DND-41 (cell line): ENCODE results near the gene SFSWAP.

Experiments used
- EZH2 ChIP-seq: IDR thresholded peaks from 3 replicates; pipeline ENCODE4 v1.6.1; 2012; ENCODE audit warnings: borderline replicate concordance, low read depth, mild to moderate bottlenecking, moderate library complexity, low read length, inconsistent platforms; ENCODE audit not compliant: severe bottlenecking
- TF ChIP-seq, protein P1 (sequence below): IDR thresholded peaks from 2 replicates; pipeline ENCODE4 v1.5.1; 2012; ENCODE audit warnings: borderline replicate concordance, low read length, moderate library complexity, mild to moderate bottlenecking; ENCODE audit not compliant: poor library complexity, severe bottlenecking; ENCODE audit errors: extremely low read depth

DNA sequence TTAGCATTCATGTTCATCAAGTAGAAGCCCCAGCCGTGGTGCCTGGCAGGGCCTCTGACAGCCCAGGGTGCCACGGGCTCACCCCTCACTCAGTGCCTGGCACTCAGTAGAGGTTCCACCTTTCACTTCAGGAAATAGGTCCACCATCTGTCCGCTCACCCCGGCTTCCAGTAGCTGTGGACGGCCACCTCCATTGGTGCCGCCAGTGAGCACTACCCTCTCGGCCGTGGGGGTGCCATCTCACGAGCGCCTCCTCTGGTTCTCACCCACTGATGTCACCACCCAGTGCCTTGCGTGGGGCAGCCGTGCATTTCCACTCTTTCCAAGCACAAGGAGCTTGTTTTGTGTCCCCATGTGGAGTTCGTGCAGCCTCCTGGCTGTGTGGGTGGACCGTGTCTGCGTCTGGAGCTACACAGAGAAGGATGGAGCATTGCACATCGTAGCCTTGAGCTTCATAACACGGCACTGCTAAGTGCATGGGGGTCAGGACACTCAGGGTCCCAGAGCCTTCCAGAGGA lies 76.3 kb downstream of the SFSWAP start:
- TF ChIP-seq, protein P1, sequence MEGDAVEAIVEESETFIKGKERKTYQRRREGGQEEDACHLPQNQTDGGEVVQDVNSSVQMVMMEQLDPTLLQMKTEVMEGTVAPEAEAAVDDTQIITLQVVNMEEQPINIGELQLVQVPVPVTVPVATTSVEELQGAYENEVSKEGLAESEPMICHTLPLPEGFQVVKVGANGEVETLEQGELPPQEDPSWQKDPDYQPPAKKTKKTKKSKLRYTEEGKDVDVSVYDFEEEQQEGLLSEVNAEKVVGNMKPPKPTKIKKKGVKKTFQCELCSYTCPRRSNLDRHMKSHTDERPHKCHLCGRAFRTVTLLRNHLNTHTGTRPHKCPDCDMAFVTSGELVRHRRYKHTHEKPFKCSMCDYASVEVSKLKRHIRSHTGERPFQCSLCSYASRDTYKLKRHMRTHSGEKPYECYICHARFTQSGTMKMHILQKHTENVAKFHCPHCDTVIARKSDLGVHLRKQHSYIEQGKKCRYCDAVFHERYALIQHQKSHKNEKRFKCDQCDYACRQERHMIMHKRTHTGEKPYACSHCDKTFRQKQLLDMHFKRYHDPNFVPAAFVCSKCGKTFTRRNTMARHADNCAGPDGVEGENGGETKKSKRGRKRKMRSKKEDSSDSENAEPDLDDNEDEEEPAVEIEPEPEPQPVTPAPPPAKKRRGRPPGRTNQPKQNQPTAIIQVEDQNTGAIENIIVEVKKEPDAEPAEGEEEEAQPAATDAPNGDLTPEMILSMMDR: no peak
- TF ChIP-seq EZH2: no peak
